GM18505 (cell line): ENCODE results near the gene EDEM2.
"Not testable (repeated sequence)": the region's sequence is repeated elsewhere in the genome, so short reads cannot be mapped to it uniquely, and the experiment has no call there.

ENCODE experiments used
- ATAC-seq: cut with Tn5 transposase; IDR thresholded peaks from one replicate; pipeline ENCODE4 v1.9.1; 2021; ENCODE audit not compliant: unreplicated experiment
- POLR2A ChIP-seq: IDR thresholded peaks from 4 replicates; pipeline ENCODE4 v1.6.1; 2011; ENCODE audit warnings: borderline replicate concordance; ENCODE audit not compliant: insufficient read depth, insufficient read length; ENCODE audit errors: extremely low read depth

Gene EDEM2

DNA sequence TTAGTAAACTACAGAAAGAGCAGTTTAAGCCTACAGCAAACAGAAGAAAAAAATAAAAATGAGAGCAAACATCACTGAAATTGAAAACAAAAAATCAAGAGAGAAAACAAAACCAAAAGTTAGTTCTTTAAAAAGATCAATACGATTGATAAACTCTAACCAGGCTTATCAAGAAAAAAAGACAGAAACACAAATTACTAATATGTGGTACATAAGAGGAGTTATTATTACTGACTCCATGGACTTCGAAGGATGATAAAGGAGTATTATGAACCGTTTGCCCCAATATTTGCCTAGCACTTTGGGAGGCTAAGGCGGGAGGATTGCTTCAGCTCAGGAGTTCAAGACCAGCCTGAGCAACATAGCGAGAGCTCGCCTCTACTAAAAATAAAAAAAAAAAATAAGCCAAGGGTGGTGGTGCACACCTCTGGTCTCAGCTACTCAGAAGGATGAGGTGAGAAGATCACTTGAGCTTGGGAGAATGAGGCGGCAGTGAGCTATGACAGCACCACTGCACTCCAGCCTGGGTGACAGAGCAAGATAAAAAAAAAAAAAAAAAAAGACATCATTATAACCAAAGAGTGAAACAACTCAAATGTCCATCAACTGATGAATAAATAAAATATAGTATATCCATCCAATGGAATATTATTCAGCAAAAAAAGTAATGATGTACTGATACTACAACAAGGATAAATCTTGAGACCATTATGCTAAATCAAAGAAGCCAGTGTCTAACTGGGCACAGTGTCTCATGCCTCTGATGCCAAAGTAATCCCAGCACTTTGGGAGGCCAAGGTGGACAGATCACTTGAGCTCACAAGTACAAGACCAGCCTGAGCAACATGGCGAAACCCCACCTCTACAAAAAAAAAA is 67.4 kb downstream of the EDEM2 start:
- TF ChIP-seq POLR2A: no peak
- ATAC-seq: no peak

DNA sequence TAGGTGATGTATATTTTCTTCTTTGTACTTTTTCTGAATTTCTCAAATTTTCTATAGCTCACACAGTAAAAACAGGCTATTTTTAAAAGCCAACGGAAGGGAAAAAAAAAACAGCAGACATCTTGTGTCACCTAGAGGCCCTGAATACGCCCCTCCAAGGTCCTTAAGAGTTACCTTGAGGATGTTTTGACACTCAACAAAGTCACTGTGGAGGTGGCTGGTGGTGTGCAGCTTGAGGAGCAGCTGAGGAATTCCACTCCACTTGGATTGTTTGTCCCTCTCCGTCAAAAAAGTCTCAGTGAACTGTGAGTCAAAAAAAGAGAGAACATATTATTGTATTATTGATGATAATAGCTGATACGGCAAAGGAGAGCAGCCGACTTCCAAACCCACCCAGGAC is 69.3 kb downstream of the EDEM2 start:
- no peak for TF ChIP-seq POLR2A

DNA sequence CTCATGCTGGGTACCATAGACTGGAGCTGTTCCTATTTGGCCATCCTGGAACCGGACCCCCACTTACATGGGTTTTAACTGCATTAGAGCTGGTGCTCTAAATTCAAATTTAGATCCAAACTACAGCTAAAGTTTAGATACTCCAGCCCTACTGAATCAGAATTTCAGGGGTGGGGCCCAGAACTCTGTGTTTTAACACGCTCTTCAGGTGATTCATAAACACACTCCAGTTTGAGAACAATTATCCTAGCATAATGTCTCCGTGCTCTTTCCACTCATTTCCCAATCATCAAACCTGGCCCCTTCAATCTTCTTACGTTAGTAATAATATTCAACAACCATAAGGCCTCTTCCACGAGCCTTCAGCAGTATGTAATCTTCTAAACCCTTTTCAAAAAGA is 69.8 kb downstream of the EDEM2 start:
- ATAC-seq: no peak
- TF ChIP-seq POLR2A: no peak

More for the DNA sequence above, 69.3 kb downstream of the EDEM2 start:
- no peak for ATAC-seq

DNA sequence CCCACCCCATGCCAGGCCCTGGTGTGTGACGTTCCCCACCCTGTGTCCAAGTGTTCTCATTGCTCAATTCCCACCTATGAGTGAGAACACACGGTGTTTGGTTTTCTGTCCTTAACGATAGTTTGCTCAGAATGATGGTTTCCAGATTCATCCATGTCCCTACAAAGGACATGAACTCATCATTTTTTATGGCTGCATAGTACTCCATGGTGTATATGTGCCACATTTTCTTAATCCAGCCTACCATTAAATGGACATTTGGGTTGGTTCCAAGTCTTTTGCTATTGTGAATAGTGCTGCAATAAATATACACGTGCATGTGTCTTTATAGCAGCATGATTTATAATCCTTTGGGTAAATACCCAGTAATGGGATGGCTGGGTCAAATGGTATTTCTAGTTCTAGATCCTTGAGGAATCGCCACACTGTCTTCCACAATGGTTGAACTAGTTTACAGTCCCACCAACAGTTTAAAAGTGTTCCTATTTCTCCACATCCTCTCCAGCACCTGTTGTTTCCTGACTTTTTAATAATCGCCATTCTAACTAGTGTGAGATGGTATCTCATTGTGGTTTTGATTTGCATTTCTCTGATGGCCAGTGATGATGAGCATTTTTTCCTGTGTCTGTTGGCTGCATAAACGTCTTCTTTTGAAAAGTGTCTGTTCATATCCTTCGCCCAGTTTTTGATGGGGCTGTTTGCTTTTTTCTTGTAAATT is 75.5 kb downstream of the EDEM2 start:
- not testable (repeated sequence) for ATAC-seq

DNA sequence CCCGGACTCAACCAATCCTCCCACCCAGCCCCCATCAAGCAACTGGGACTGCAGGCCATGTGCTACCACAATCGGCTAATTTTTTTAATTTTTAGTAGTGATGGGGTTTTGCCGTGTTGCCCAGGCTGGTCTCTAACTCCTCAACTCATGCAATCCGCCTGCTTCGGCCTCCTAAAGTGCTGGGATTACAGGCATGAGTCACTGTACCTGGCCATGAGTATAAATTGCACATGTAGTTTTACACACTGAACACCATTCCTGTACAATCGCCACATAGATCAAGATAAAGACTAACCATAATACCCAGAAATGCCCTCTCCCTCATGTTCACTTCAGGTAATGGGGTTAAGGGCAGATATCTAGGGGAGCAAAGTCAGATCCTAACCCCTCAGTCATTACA is 80.9 kb downstream of the EDEM2 start:
- TF ChIP-seq POLR2A: no peak
- no peak for ATAC-seq
